A549 (cell line): ENCODE measurements around the gene ANTXR2. TPM values are rescaled to one million over a fixed set of nuclear protein-coding genes. Genes with fewer than 3 reads are reported as not detected.

Source experiments
- ATAC-seq, 2 experiments: fragments of 200-7000 bp in 1 of 2; fragments of >200 bp in 1 of 2; cut with Nextera tagmentation in 1 of 2; cut with Tn5 transposase in 1 of 2; 3 replicates each; pipeline versions ENCODE4 v1.8.0 to v1.9.1; 2018 to 2020; ENCODE audit warnings: mild to moderate bottlenecking in 1 of 2, moderate library complexity in 1 of 2
- CTCF ChIA-PET: fragments of 300-600 bp; sonication (Branson Sonifier 250); formaldehyde crosslinking; extraction: SDS; loops from one replicate; lab custom pipeline; 2021; ENCODE audit warnings: antibody characterized with exemption, inconsistent platforms; lab: Yijun Ruan, JAX
- POLR2A ChIA-PET: fragments of 350-600 bp; formaldehyde crosslinking; extraction: SDS; loops from one replicate; lab custom pipeline; 2021; ENCODE audit warnings: antibody characterized with exemption, inconsistent platforms; lab: Yijun Ruan, JAX
- DNase-seq, 2 experiments: peaks; one replicate each; pipeline versions ENCODE4 v3.0.0 to v3.0.0-alpha.2; 2011 to 2016; ENCODE audit warnings: low read depth in 1 of 2, low spot score in 1 of 2
- FAIRE-seq: peaks from 2 replicates; lab custom pipeline; 2011; peaks lifted over from hg19 to GRCh38; lab: Jason Lieb, UNC
- H3K27ac ChIP-seq, 2 experiments: fragments of >200 bp; sonication (Bioruptor Twin); formaldehyde crosslinking; 3 replicates each; pipeline ENCODE4 v1.5.1; 2016 to 2017
- H3K4me1 ChIP-seq: fragments of >200 bp; sonication (Bioruptor Twin); formaldehyde crosslinking; 3 replicates; pipeline ENCODE4 v1.6.1; 2016
- H3K4me2 ChIP-seq: fragments of >200 bp; sonication (Bioruptor Twin); formaldehyde crosslinking; 3 replicates; pipeline ENCODE4 v1.6.1; 2016
- H3K4me3 ChIP-seq: fragments of >200 bp; sonication (Bioruptor Twin); formaldehyde crosslinking; 3 replicates; pipeline ENCODE4 v1.5.1; 2016
- H3K9me3 ChIP-seq: fragments of >200 bp; sonication (Bioruptor Twin); formaldehyde crosslinking; 3 replicates; pipeline ENCODE4 v1.6.1; 2016
- CBX2 ChIP-seq: fragments of 200-600 bp; sonication (generic); IDR thresholded peaks from 2 replicates; pipeline ENCODE4 v1.6.1; 2016; ENCODE audit warnings: low read depth, mild to moderate bottlenecking, borderline replicate concordance
- CEBPB ChIP-seq, 2 experiments: fragments of >200 bp in 1 of 2; sonication (Bioruptor Twin) in 1 of 2; formaldehyde crosslinking in 1 of 2; IDR thresholded peaks; 2 replicates each; pipeline ENCODE4 v1.6.1; 2012 to 2016
- EHMT2 ChIP-seq: fragments of 200-600 bp; sonication (generic); IDR thresholded peaks from 2 replicates; pipeline ENCODE4 v1.6.1; 2016; ENCODE audit warnings: antibody characterized with exemption, low read depth, mild to moderate bottlenecking, moderate library complexity
- EP300 ChIP-seq, 2 experiments: fragments of >200 bp; sonication (Bioruptor Twin); formaldehyde crosslinking; IDR thresholded peaks; 2 replicates in 1 of 2; 3 replicates in 1 of 2; pipeline ENCODE4 v1.6.1; 2016 to 2017
- FOSL2 ChIP-seq, 2 experiments: fragments of 450-650 bp in 1 of 2; fragments of >200 bp in 1 of 2; sonication (Bioruptor Twin) in 1 of 2; formaldehyde crosslinking; IDR thresholded peaks; 2 replicates each; pipeline versions ENCODE4 v1.5.0 to v1.6.1; 2016 to 2020; ENCODE audit warnings: mild to moderate bottlenecking in 1 of 2, moderate library complexity in 1 of 2
- FOXS1 ChIP-seq: fragments of 250-450 bp; sonication (Bioruptor Pico); IDR thresholded peaks from 2 replicates; pipeline ENCODE4 v1.5.0; 2020; ENCODE audit warnings: mild to moderate bottlenecking, moderate library complexity
- HOXA7 ChIP-seq: fragments of 250-450 bp; sonication (Bioruptor Pico); IDR thresholded peaks from 2 replicates; pipeline ENCODE4 v1.5.0; 2020; ENCODE audit warnings: mild to moderate bottlenecking, moderate library complexity
- JUN ChIP-seq, 2 experiments: fragments of >200 bp; sonication (Bioruptor Twin); formaldehyde crosslinking; IDR thresholded peaks; 2 replicates in 1 of 2; 3 replicates in 1 of 2; pipeline ENCODE4 v1.6.1; 2016 to 2017
- NFE2L2 ChIP-seq: fragments of 150-350 bp; conservative IDR thresholded peaks from 2 replicates; pipeline ENCODE4 v1.6.1; 2014; ENCODE audit warnings: low read length
- PHF8 ChIP-seq: fragments of 200-600 bp; sonication (generic); IDR thresholded peaks from 2 replicates; pipeline ENCODE4 v1.6.1; 2016; ENCODE audit warnings: low read depth, mild to moderate bottlenecking, antibody characterized with exemption, moderate library complexity, borderline replicate concordance
- RFX5 ChIP-seq: fragments of 450-650 bp; IDR thresholded peaks from 2 replicates; pipeline ENCODE4 v1.7.1; 2014; ENCODE audit warnings: antibody characterized with exemption, mild to moderate bottlenecking, moderate library complexity
- RNF2 ChIP-seq: fragments of 200-600 bp; sonication (generic); IDR thresholded peaks from 2 replicates; pipeline ENCODE4 v1.6.1; 2016; ENCODE audit warnings: low read depth, mild to moderate bottlenecking, antibody characterized with exemption, moderate library complexity, borderline replicate concordance
- ZSCAN20 ChIP-seq: fragments of 250-450 bp; sonication (Bioruptor Pico); IDR thresholded peaks from 2 replicates; pipeline ENCODE4 v1.8.0; 2022; ENCODE audit warnings: mild to moderate bottlenecking, moderate library complexity
- WGBS: methylation state at CpG from one replicate; pipeline ENCODE4 v1.1.6; 2017; ENCODE audit errors: missing lambda C conversion rate; 5-methylcytosine and 5-hydroxymethylcytosine counted together
- polyA plus RNA-seq, 4 experiments: library from polyadenylated mRNA; depleted of rRNA in 3 of 4; stranded (reverse); fragments of >200 nt; fragmentation: RNase III in 1 of 4; extraction: RNeasy Plus Mini Kit Qiagen cat#74134 plus additional on column Dnase treatment in 1 of 4; gene quantifications; 2 replicates in 3 of 4; 3 replicates in 1 of 4; pipeline ENCODE4 v1.2.3, GENCODE V29; 2011 to 2017
- TF ChIP-seq, protein P1 (sequence below): fragments of 200-600 bp; sonication (generic); IDR thresholded peaks from 2 replicates; pipeline ENCODE4 v1.6.1; 2016; ENCODE audit warnings: antibody characterized with exemption, mild to moderate bottlenecking, moderate library complexity
- TF ChIP-seq, protein P2 (sequence below): IDR thresholded peaks from 2 replicates; pipeline ENCODE4 v1.6.1; 2012
- TF ChIP-seq, protein P3 (sequence below): IDR thresholded peaks from 2 replicates; pipeline ENCODE4 v1.6.1; 2012
- TF ChIP-seq, protein P4 (sequence below): fragments of >200 bp; sonication (Bioruptor Twin); formaldehyde crosslinking; IDR thresholded peaks from 2 replicates; pipeline ENCODE4 v1.6.1; 2016
- TF ChIP-seq, protein P5 (sequence below): fragments of >200 bp; sonication (Bioruptor Twin); formaldehyde crosslinking; IDR thresholded peaks from 3 replicates; pipeline ENCODE4 v1.6.1; 2016
- TF ChIP-seq, protein P6 (sequence below): fragments of >200 bp; sonication (Bioruptor Twin); formaldehyde crosslinking; IDR thresholded peaks from 3 replicates; pipeline ENCODE4 v1.5.1; 2016
- TF ChIP-seq, protein P7 (sequence below): fragments of 150-350 bp; IDR thresholded peaks from 2 replicates; pipeline ENCODE4 v1.6.1; 2014; ENCODE audit warnings: low read depth, mild to moderate bottlenecking, low read length

ANTXR2 gene
- polyA plus RNA-seq, 2 of the 4 experiments (the other 2 are of a cell fraction): 2.3 to 3.0 TPM

DNA sequence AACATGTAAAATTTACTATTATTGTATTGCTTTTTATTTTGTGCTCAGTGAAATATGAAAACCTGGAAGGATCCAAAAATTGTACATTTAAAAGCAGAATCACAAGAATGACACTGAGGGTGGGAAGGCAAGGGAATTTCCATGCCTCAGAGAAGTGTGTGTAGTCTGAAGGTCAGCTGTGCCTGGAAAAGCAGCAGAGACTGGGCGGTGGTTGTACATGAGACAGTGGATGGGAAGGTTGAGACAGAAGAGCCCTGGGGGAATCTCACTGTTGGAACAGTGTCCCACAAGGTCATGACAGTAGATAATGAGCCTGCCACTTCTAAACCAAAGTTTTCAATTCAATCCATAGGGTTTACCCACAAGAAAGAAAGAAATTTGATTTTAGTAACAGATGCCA, 17.1 kb upstream of the ANTXR2 start (continued):
- TF ChIP-seq RNF2: no peak
- TF ChIP-seq, all 56 proteins: peak for 0

DNA sequence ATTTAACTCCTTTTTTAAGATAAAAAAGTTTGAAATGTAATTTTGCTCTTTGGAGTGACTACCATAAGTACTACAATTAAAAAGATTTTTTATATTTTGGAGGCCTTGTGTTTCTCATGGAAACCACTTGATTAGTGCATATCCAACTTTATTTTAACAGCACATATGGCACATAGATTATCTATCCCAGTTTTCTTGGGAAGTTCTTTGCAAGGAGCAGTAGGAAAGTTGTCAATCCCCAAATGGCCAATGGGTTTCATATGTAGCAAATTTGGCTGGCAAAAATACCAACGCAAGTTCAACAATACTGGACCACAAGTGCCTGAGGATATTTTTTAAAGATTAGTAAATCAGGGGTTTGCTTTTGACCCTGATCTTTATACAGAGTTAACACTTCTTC, 15.4 kb upstream of the ANTXR2 start:
- Histone ChIP-seq H3K4me2 (no peak overlapping the region), H3K4me3 (no peak overlapping the region), H3K27ac (no peak overlapping the region), H3K4me1 (no peaks in the 10 kb centered on the region), H3K9me3 (no peaks in the 10 kb centered on the region)
- FAIRE-seq: no peak
- WGBS: 92% methylated on average over 1 of the region's 1 CpG
- no peak for ATAC-seq
- POLR2A ChIA-PET: no interaction called here
- CTCF ChIA-PET: interaction anchor here (0.8 kb wide), 1 partner anchor 95 kb away, joined by 3 read pairs; no protein-coding TSS in a partner anchor
- no peak for DNase-seq
- TF ChIP-seq FOSL2 (IDR thresholded peaks at IDR 0.05) (no peak), FOSL2 (CRISPR knock-in tag; IDR thresholded peaks at IDR 0.05) (no peak), NFE2L2 (no peak), EP300 (IDR thresholded peaks at IDR 0.05) (no peak), RNF2 (no peak), CEBPB (IDR thresholded peaks at IDR 0.05) (no peak), FOXS1 (no peak), JUN (IDR thresholded peaks at IDR 0.05) (no peak), ZSCAN20 (CRISPR knock-in tag) (no peak)
- TF ChIP-seq, protein P1, sequence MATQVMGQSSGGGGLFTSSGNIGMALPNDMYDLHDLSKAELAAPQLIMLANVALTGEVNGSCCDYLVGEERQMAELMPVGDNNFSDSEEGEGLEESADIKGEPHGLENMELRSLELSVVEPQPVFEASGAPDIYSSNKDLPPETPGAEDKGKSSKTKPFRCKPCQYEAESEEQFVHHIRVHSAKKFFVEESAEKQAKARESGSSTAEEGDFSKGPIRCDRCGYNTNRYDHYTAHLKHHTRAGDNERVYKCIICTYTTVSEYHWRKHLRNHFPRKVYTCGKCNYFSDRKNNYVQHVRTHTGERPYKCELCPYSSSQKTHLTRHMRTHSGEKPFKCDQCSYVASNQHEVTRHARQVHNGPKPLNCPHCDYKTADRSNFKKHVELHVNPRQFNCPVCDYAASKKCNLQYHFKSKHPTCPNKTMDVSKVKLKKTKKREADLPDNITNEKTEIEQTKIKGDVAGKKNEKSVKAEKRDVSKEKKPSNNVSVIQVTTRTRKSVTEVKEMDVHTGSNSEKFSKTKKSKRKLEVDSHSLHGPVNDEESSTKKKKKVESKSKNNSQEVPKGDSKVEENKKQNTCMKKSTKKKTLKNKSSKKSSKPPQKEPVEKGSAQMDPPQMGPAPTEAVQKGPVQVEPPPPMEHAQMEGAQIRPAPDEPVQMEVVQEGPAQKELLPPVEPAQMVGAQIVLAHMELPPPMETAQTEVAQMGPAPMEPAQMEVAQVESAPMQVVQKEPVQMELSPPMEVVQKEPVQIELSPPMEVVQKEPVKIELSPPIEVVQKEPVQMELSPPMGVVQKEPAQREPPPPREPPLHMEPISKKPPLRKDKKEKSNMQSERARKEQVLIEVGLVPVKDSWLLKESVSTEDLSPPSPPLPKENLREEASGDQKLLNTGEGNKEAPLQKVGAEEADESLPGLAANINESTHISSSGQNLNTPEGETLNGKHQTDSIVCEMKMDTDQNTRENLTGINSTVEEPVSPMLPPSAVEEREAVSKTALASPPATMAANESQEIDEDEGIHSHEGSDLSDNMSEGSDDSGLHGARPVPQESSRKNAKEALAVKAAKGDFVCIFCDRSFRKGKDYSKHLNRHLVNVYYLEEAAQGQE: no peak
- TF ChIP-seq, protein P2, sequence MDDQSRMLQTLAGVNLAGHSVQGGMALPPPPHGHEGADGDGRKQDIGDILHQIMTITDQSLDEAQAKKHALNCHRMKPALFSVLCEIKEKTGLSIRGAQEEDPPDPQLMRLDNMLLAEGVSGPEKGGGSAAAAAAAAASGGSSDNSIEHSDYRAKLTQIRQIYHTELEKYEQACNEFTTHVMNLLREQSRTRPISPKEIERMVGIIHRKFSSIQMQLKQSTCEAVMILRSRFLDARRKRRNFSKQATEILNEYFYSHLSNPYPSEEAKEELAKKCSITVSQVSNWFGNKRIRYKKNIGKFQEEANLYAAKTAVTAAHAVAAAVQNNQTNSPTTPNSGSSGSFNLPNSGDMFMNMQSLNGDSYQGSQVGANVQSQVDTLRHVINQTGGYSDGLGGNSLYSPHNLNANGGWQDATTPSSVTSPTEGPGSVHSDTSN: no peak
- TF ChIP-seq, protein P3, sequence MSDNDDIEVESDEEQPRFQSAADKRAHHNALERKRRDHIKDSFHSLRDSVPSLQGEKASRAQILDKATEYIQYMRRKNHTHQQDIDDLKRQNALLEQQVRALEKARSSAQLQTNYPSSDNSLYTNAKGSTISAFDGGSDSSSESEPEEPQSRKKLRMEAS: no peak
- TF ChIP-seq, protein P4, sequence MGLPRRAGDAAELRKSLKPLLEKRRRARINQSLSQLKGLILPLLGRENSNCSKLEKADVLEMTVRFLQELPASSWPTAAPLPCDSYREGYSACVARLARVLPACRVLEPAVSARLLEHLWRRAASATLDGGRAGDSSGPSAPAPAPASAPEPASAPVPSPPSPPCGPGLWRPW: no peak

DNA sequence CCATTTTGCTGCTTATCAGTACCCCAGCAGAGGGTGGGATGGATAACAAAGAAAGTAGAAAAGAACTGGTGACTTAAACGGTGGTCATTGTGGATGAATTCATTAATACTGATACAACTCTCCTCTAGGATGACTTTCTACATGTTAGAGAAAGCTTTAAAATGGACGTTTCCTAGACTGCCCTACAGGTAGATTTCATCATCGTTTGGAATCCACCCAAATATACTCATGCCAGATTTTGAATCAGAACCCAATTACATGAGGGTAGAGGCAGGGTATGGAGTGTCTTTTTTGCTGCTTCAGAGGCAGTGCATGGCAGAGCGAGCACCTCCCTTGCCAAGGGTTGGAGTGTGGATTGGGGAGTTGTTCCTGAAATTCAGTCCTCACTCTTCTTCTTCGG, 13.3 kb upstream of the ANTXR2 start:
- ATAC-seq: no peak
- Histone ChIP-seq H3K9me3 (no peaks in the 10 kb centered on the region), H3K27ac (no peak overlapping the region), H3K4me3 (no peak overlapping the region), H3K4me2 (no peak overlapping the region), H3K4me1 (no peaks in the 10 kb centered on the region)
- DNase-seq: no peak
- FAIRE-seq: no peak
- ChIA-PET CTCF (no interaction called here), POLR2A (no interaction called here)
- 24% methylated on average over 5 of the region's 5 CpGs for WGBS
- TF ChIP-seq, protein P5, sequence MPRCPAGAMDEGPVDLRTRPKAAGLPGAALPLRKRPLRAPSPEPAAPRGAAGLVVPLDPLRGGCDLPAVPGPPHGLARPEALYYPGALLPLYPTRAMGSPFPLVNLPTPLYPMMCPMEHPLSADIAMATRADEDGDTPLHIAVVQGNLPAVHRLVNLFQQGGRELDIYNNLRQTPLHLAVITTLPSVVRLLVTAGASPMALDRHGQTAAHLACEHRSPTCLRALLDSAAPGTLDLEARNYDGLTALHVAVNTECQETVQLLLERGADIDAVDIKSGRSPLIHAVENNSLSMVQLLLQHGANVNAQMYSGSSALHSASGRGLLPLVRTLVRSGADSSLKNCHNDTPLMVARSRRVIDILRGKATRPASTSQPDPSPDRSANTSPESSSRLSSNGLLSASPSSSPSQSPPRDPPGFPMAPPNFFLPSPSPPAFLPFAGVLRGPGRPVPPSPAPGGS: no peak
- TF ChIP-seq, protein P1: no peak
- no peak for TF ChIP-seq EHMT2
- TF ChIP-seq, protein P3: no peak
- TF ChIP-seq HOXA7 (CRISPR knock-in tag): no peak
- no peak for TF ChIP-seq RFX5
- TF ChIP-seq FOXS1: no peak
- TF ChIP-seq, protein P6, sequence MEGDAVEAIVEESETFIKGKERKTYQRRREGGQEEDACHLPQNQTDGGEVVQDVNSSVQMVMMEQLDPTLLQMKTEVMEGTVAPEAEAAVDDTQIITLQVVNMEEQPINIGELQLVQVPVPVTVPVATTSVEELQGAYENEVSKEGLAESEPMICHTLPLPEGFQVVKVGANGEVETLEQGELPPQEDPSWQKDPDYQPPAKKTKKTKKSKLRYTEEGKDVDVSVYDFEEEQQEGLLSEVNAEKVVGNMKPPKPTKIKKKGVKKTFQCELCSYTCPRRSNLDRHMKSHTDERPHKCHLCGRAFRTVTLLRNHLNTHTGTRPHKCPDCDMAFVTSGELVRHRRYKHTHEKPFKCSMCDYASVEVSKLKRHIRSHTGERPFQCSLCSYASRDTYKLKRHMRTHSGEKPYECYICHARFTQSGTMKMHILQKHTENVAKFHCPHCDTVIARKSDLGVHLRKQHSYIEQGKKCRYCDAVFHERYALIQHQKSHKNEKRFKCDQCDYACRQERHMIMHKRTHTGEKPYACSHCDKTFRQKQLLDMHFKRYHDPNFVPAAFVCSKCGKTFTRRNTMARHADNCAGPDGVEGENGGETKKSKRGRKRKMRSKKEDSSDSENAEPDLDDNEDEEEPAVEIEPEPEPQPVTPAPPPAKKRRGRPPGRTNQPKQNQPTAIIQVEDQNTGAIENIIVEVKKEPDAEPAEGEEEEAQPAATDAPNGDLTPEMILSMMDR: no peak
- TF ChIP-seq, protein P7, sequence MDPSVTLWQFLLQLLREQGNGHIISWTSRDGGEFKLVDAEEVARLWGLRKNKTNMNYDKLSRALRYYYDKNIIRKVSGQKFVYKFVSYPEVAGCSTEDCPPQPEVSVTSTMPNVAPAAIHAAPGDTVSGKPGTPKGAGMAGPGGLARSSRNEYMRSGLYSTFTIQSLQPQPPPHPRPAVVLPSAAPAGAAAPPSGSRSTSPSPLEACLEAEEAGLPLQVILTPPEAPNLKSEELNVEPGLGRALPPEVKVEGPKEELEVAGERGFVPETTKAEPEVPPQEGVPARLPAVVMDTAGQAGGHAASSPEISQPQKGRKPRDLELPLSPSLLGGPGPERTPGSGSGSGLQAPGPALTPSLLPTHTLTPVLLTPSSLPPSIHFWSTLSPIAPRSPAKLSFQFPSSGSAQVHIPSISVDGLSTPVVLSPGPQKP: no peak
- no peak for TF ChIP-seq CBX2
- no peak for TF ChIP-seq PHF8
